B cell (primary cell): ENCODE results near the gene APBA2. TPM values are rescaled to one million over a fixed set of nuclear protein-coding genes. Genes with fewer than 3 reads are reported as not detected.
"Not testable (repeated sequence)": the region's sequence is repeated elsewhere in the genome, so short reads cannot be mapped to it uniquely, and the experiment has no call there.

Experiments used
- ATAC-seq: fragments of 200-7000 bp; cut with Tn5 transposase; one replicate; pipeline ENCODE4 v1.10.0; 2021; ENCODE audit warnings: low read depth, mild to moderate bottlenecking, moderate number of reproducible peaks, moderate library complexity
- CTCF ChIA-PET: fragments of 350-600 bp; sonication (Branson Sonifier 250); formaldehyde crosslinking; loops from one replicate; lab custom pipeline; 2021; ENCODE audit warnings: antibody characterized with exemption, inconsistent platforms; lab: Charles Lee
- POLR2A ChIA-PET: fragments of 350-600 bp; sonication (Branson Sonifier 250); formaldehyde crosslinking; loops from one replicate; lab custom pipeline; 2021; ENCODE audit warnings: antibody characterized with exemption; lab: Charles Lee
- DNase-seq: peaks from one replicate; pipeline ENCODE4 v3.0.0; 2013
- H2AFZ ChIP-seq: 2 replicates; pipeline ENCODE4 v1.6.1; 2012; ENCODE audit warnings: mild to moderate bottlenecking, low read depth, low read length; ENCODE audit not compliant: insufficient read depth, poor library complexity, severe bottlenecking
- H3K27ac ChIP-seq, 2 donors: 1 replicate in 1 of 2; 2 replicates in 1 of 2; pipeline ENCODE4 v1.5.1; 2012 to 2013; ENCODE audit warnings: low read length in 2 of 2, mild to moderate bottlenecking in 2 of 2, moderate library complexity in 1 of 2
- H3K27me3 ChIP-seq, 4 experiments: fragments of 200-600 bp in 1 of 4; sonication (generic) in 1 of 4; replicated peaks in 1 of 4; 1 replicate in 2 of 4; 2 replicates in 2 of 4; pipeline versions ENCODE4 v1.6.1 to v1.7.0; 2013 to 2016; ENCODE audit warnings: low read length in 3 of 4, mild to moderate bottlenecking in 2 of 4, mixed read lengths in 1 of 4, moderate library complexity in 1 of 4; ENCODE audit not compliant: insufficient read depth in 4 of 4, control insufficient read depth in 3 of 4; ENCODE audit errors: control extremely low read depth in 1 of 4
- H3K36me3 ChIP-seq, 2 experiments: replicated peaks in 1 of 2; 1 replicate in 1 of 2; 2 replicates in 1 of 2; pipeline versions ENCODE4 v1.6.1 to v1.7.1; 2013; ENCODE audit warnings: low read length in 1 of 2; ENCODE audit not compliant: insufficient read depth in 2 of 2, control insufficient read depth in 1 of 2; ENCODE audit errors: control extremely low read depth in 1 of 2, extremely low read depth in 1 of 2
- H3K4me1 ChIP-seq, 2 donors: fragments of 200-600 bp in 1 of 2; sonication (generic) in 1 of 2; 1 replicate in 1 of 2; 2 replicates in 1 of 2; pipeline versions ENCODE4 v1.5.1 to v1.6.1; 2013 to 2017; ENCODE audit warnings: low read length in 2 of 2; ENCODE audit not compliant: control insufficient read depth in 2 of 2, insufficient read depth in 2 of 2
- H3K4me2 ChIP-seq: replicated peaks from 2 replicates; pipeline ENCODE3; 2012; ENCODE audit warnings: mild to moderate bottlenecking, low read depth, low read length; ENCODE audit not compliant: poor library complexity, severe bottlenecking
- H3K4me3 ChIP-seq, 5 experiments: fragments of 200-600 bp in 1 of 5; sonication (generic) in 1 of 5; 1 replicate in 3 of 5; 2 replicates in 2 of 5; pipeline versions ENCODE4 v1.5.1 to v1.7.0; 2011 to 2016; ENCODE audit warnings: low read length in 4 of 5, mild to moderate bottlenecking in 4 of 5, low read depth in 2 of 5, control low read depth in 1 of 5, moderate library complexity in 1 of 5; ENCODE audit not compliant: insufficient read depth in 1 of 5; ENCODE audit errors: control extremely low read depth in 1 of 5, extremely low read depth in 1 of 5
- H3K79me2 ChIP-seq: fragments of 200-600 bp; sonication (generic); one replicate; pipeline ENCODE4 v1.6.0; 2016; ENCODE audit warnings: low read length; ENCODE audit not compliant: control insufficient read depth, insufficient read depth
- H3K9ac ChIP-seq: fragments of 200-600 bp; sonication (generic); 2 replicates; pipeline ENCODE4 v1.6.1; 2017; ENCODE audit warnings: mild to moderate bottlenecking, low read length, moderate library complexity
- H3K9me3 ChIP-seq, 3 donors: one replicate each; pipeline versions ENCODE4 v1.6.1 to v1.7.1; 2013; ENCODE audit warnings: low read length in 2 of 3; ENCODE audit not compliant: control insufficient read depth in 2 of 3, insufficient read depth in 1 of 3; ENCODE audit errors: control extremely low read depth in 1 of 3
- H4K20me1 ChIP-seq: 2 replicates; pipeline ENCODE4 v1.6.0; 2012; ENCODE audit warnings: mild to moderate bottlenecking, low read length; ENCODE audit not compliant: insufficient read depth, control insufficient read depth, poor library complexity, severe bottlenecking
- H3K27ac Mint-ChIP-seq: one replicate; pipeline ENCODE4 v1.8.0; 2021; ENCODE audit warnings: mixed read lengths
- H3K27me3 Mint-ChIP-seq: one replicate; pipeline ENCODE4 v1.8.0; 2021; ENCODE audit warnings: mixed read lengths
- H3K4me1 Mint-ChIP-seq: one replicate; pipeline ENCODE4 v1.8.0; 2021; ENCODE audit warnings: mixed read lengths
- H3K4me3 Mint-ChIP-seq: one replicate; pipeline ENCODE4 v1.8.0; 2021; ENCODE audit warnings: mixed read lengths
- H3K9me3 Mint-ChIP-seq: one replicate; pipeline ENCODE4 v1.8.0; 2022; ENCODE audit warnings: mixed read lengths; ENCODE audit not compliant: insufficient read depth
- WGBS: methylation state at CpG from one replicate; pipeline ENCODE4 v1.1.5; 2013; ENCODE audit warnings: missing lambda C conversion rate; ENCODE audit not compliant: insufficient coverage; 5-methylcytosine and 5-hydroxymethylcytosine counted together
- intact Hi-C: fragments of 100-400 bp; cut with micrococcal nuclease; formaldehyde crosslinking; loops from one replicate; pipeline ENCODE4 v1.10.0; 2022
- polyA plus RNA-seq: library from polyadenylated mRNA; depleted of rRNA; stranded (reverse); fragments of >200 nt; gene quantifications from 2 replicates; pipeline ENCODE4 v1.2.3, GENCODE V29; 2012
- total RNA-seq, 2 donors: library from RNA; stranded (reverse); fragments of 120-200 nt in 1 of 2; gene quantifications; 1 replicate in 1 of 2; 2 replicates in 1 of 2; pipeline versions ENCODE4 v1.2.3 to v1.2.4, GENCODE V29; 2013 to 2022

Gene APBA2
- total and polyA plus RNA-seq, 2 donors (not counting 1 experiment from before 2014, with no cell fraction given) = 0.19 TPM; not detected in 1

DNA sequence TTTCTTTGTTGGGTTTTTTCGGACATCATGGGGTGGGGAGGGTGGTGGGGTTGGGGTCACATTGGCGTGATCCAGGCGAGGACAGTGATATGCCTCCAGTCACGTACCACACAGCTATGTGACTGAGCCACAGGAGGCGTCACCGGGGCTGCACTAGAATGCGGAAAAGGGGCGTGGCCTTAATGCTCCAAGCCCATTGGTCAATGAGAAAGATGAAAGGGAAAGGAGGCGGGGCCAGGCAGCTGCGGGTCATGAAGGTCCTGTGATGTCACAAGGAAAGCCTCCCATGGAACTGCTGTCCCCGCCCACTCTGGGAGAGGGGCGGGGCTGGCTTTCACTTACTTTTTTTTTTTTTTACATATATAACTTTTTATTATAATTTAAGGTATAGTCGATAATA, 37.3 kb upstream of the APBA2 start, which contains the start of gene GOLGA6L7:
Gene GOLGA6L7, minus strand, starts transcription at position 124 of the 400 bp plus-strand sequence. Its CDS starts 95 bp downstream, at position 29.
- WGBS = 93% methylated on average over 9 of the region's 13 CpGs
- H3K9me3 ChIP-seq, H3K36me3 ChIP-seq, H3K79me2 ChIP-seq, POLR2A ChIA-PET, H3K4me3 ChIP-seq, H3K4me2 ChIP-seq, H3K9me3 Mint-ChIP-seq, H3K4me3 Mint-ChIP-seq, H4K20me1 ChIP-seq, CTCF ChIA-PET, intact Hi-C loops, ATAC-seq, H3K27ac Mint-ChIP-seq, H3K27me3 Mint-ChIP-seq, H3K4me1 Mint-ChIP-seq, H3K27ac ChIP-seq, H3K9ac ChIP-seq, H3K27me3 ChIP-seq, DNase-seq, H3K4me1 ChIP-seq, H2AFZ ChIP-seq: not testable (repeated sequence)

DNA sequence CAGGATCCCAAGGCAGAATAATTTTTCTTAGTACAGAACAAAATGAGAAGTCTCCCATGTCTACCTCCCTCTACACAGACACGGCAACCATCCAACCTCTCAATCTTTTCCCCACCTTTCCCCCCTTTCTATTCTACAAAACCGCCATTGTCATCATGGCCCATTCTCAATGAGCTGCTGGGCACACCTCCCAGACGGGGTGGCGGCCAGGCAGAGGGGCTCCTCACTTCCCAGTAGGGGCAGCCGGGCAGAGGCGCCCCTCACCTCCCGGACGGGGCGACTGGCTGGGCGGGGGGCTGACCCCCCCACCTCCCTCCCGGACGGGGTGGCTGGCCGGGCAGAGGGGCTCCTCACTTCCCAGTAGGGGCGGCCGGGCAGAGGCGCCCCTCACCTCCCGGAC, 36.5 kb upstream of the APBA2 start:
- 100% methylated on average over 1 of the region's 17 CpGs for whole genome bisulfite sequencing
- ATAC-seq, H3K79me2 ChIP-seq, H3K4me1 ChIP-seq, CTCF ChIA-PET, H3K36me3 ChIP-seq, H3K4me3 Mint-ChIP-seq, H3K27ac ChIP-seq, POLR2A ChIA-PET, H3K27ac Mint-ChIP-seq, H3K4me2 ChIP-seq, H4K20me1 ChIP-seq, DNase-seq, H3K4me3 ChIP-seq, H3K9ac ChIP-seq, H3K9me3 ChIP-seq, H3K27me3 ChIP-seq, H3K9me3 Mint-ChIP-seq, H3K27me3 Mint-ChIP-seq, H3K4me1 Mint-ChIP-seq, H2AFZ ChIP-seq, intact Hi-C loops: not testable (repeated sequence)

DNA sequence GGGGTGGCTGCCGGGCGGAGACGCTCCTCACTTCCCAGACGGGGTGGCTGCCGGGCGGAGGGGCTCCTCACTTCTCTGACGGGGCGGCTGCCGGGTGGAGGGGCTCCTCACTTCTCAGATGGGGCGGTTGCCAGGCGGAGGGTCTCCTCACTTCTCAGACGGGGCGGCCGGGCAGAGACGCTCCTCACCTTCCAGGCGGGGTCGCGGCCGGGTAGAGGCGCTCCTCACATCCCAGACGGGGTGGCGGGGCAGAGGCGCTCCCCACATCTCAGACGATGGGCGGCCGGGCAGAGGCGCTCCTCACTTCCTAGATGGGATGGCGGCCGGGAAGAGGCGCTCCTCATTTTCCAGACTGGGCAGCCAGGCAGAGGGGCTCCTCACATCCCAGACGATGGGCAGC, 36.0 kb upstream of the APBA2 start:
- H3K4me1 Mint-ChIP-seq, H3K4me3 Mint-ChIP-seq, H3K4me2 ChIP-seq, H3K27me3 Mint-ChIP-seq, intact Hi-C loops, H2AFZ ChIP-seq, H3K9me3 Mint-ChIP-seq, H4K20me1 ChIP-seq, H3K9ac ChIP-seq, CTCF ChIA-PET, H3K27me3 ChIP-seq, H3K9me3 ChIP-seq, DNase-seq, ATAC-seq, H3K4me1 ChIP-seq, H3K79me2 ChIP-seq, H3K4me3 ChIP-seq, POLR2A ChIA-PET, H3K27ac ChIP-seq, H3K27ac Mint-ChIP-seq, H3K36me3 ChIP-seq: not testable (repeated sequence)
- WGBS = 100% methylated on average over 8 of the region's 31 CpGs

DNA sequence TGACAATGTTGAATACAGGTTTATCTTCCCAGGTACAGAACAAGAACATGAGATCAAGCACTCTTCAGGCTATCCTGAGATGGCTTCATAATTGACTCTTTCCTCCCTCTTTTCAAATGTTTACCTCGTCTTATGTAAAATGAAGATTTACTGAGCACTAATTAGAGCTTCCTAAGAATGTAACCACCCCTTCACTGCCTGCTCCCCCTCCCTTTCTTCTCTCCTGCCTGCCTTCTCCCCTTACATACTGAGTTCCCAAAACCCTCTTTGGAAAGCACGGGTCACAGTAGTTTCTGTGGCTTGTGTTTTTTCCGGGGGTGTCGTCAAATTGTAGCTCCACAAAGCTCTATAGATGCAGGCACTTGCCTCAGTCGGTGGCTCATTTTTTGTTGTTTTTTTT, 32.1 kb upstream of the APBA2 start:
- H3K4me3 Mint-ChIP-seq, POLR2A ChIA-PET, ATAC-seq, H3K79me2 ChIP-seq, H3K9me3 Mint-ChIP-seq, H3K36me3 ChIP-seq, H3K4me1 ChIP-seq, H3K27me3 ChIP-seq, H3K27ac Mint-ChIP-seq, CTCF ChIA-PET, H4K20me1 ChIP-seq, DNase-seq, H3K27me3 Mint-ChIP-seq, H3K9me3 ChIP-seq, H2AFZ ChIP-seq, H3K4me3 ChIP-seq, intact Hi-C loops, H3K27ac ChIP-seq, H3K4me2 ChIP-seq, H3K4me1 Mint-ChIP-seq, H3K9ac ChIP-seq: not testable (repeated sequence)
- no CpG with 5 or more reads among the region's 5 CpGs for WGBS
